BLaER1 treated with 17β-estradiol and CSF1 and Interleukin-3, amounts not matched to agents 10 nM and 100 nM (cell line): ENCODE measurements around the gene OR4N2.
"Not testable (repeated sequence)": the region's sequence is repeated elsewhere in the genome, so short reads cannot be mapped to it uniquely, and the experiment has no call there.

Experiments
- H3K27ac ChIP-seq, 11 experiments: shearing (Covaris generic); formaldehyde crosslinking; 2 replicates each; pipeline ENCODE4 v1.8.1; 2022
- H3K27me3 ChIP-seq, 11 experiments: shearing (Covaris generic); formaldehyde crosslinking; 2 replicates each; pipeline ENCODE4 v1.8.1; 2022
- H3K36me3 ChIP-seq, 11 experiments: shearing (Covaris generic); formaldehyde crosslinking; 2 replicates each; pipeline ENCODE4 v1.8.1; 2022
- H3K4me1 ChIP-seq, 10 experiments: shearing (Covaris generic); formaldehyde crosslinking; 2 replicates each; pipeline ENCODE4 v1.8.1; 2022
- H3K4me2 ChIP-seq, 11 experiments: shearing (Covaris generic); formaldehyde crosslinking; 2 replicates each; pipeline ENCODE4 v1.8.1; 2022
- H3K4me3 ChIP-seq, 10 experiments: shearing (Covaris generic); formaldehyde crosslinking; 2 replicates each; pipeline ENCODE4 v1.8.1; 2022
- H3K9ac ChIP-seq, 11 experiments: shearing (Covaris generic); formaldehyde crosslinking; 2 replicates each; pipeline ENCODE4 v1.8.1; 2022
- H3K9me3 ChIP-seq, 11 experiments: shearing (Covaris generic); formaldehyde crosslinking; replicated peaks in 1 of 11; 2 replicates each; pipeline ENCODE4 v1.8.1; 2022
- H4K20me1 ChIP-seq, 11 experiments: shearing (Covaris generic); formaldehyde crosslinking; 2 replicates each; pipeline ENCODE4 v1.8.1; 2022
- Cebpa-rat ChIP-seq, 11 experiments: shearing (Covaris generic); IDR thresholded peaks; 2 replicates each; pipeline ENCODE4 v1.8.1; 2022

OR4N2 gene

DNA sequence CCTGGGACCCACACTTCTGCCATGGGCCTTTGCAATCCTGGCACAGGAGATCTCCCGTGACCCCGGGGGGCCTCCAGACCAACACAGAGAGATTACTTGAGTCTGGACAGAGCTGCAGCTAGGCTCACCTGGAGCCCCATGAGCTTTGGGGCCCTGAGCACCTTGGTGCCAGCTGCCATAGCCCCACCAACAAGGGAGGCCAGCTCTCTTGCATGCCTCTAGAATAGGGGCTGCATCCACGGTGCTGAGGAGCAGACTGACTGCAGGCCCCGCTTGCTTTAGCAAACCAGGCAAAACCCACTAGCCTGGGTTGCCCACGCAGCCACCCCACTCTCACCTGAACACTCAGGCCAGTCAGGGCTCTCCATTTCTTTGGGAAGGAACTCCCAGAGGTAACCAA is 3.7 kb upstream of the OR4N2 start:
- no peak for TF ChIP-seq Cebpa-rat (IDR thresholded peaks at IDR 0.05)
- Histone ChIP-seq H3K4me2 (no peak overlapping the region), H3K9ac (no peak overlapping the region), H3K36me3 (no peaks in the 10 kb centered on the region), H3K9me3 (no peaks in the 10 kb centered on the region; a peak in 1 of 22 replicates), H3K4me3 (no peak overlapping the region), H3K4me1 (no peaks in the 10 kb centered on the region), H3K27ac (no peak overlapping the region), H4K20me1 (no peaks in the 10 kb centered on the region), H3K27me3 (no peaks in the 10 kb centered on the region)

DNA sequence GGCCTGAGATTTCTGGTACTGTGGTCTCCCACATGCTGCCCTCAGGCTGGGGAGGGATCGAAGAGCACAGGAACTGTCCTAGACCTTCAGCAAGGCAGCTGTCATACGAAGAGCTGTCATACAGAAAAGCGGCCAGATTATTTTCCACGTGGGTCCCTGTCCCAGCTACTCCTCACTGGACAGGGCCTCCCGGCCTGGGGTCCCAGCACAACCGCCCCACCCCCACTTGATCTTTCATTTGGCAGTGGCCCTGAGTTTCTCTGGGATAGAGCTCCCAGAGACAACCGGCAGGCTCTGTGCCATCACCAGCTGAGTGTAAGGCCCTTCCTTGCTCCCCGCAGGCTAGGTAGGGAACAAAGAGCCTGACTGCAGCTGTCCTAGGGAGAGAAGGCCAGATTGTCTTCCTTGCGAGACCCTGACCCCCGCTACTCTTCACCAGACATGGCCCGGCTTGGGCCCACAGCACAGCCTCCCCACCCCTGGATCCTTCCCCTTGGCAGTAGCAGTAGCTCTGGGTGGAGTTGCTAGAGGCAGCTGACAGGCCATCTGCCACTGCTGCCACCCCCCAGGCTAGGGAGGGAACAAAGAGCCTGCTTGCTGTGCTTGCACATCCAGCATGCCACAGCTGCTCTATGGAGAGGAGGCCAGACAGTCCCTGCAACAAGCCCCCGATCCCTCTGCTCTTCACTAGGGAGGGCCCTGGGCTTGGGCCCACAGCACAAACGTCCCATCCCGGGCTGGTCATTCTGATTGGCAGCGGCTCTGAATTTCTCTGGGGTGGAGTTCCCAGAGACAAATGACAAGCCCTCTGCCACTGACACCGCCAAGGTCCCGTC is 3.1 kb upstream of the OR4N2 start:
- Histone ChIP-seq H3K9ac (no peak overlapping the region), H4K20me1 (no peaks in the 10 kb centered on the region), H3K27me3 (no peaks in the 10 kb centered on the region), H3K4me1 (no peaks in the 10 kb centered on the region), H3K36me3 (no peaks in the 10 kb centered on the region), H3K27ac (no peak overlapping the region), H3K4me3 (no peak overlapping the region), H3K4me2 (no peak overlapping the region), H3K9me3 (no peaks in the 10 kb centered on the region; a peak in 1 of 22 replicates)
- no peak for TF ChIP-seq Cebpa-rat (IDR thresholded peaks at IDR 0.05)

DNA sequence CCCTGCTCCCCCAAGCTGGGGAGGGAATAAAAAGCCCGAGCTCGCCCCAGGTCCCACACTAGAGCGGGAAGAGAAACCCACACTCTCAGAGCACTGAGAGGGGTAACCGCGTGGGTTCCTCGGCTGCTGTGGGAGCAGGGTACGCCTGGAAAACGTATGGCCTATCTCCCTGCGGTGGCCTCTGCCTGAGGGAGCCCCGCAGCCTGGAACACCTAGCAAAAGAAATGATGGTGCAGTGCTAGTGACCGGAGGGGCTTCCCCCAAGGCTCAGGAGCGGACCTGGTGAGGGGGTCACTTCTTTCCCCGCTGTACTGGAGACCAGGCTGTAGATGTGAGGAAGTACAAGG is 2.5 kb upstream of the OR4N2 start:
- H3K36me3 ChIP-seq, result no peaks in the 10 kb centered on the region
- no peak overlapping the region for H3K4me2 ChIP-seq
- H3K9ac ChIP-seq, result no peak overlapping the region
- no peaks in the 10 kb centered on the region for H3K27me3 ChIP-seq
- H3K27ac ChIP-seq, result no peak overlapping the region
- H3K4me3 ChIP-seq, result no peak overlapping the region
- H4K20me1 ChIP-seq, result no peaks in the 10 kb centered on the region
- no peaks in the 10 kb centered on the region; a peak in 1 of 22 replicates for H3K9me3 ChIP-seq
- H3K4me1 ChIP-seq, result no peaks in the 10 kb centered on the region
- no peak for TF ChIP-seq Cebpa-rat (IDR thresholded peaks at IDR 0.05)

DNA sequence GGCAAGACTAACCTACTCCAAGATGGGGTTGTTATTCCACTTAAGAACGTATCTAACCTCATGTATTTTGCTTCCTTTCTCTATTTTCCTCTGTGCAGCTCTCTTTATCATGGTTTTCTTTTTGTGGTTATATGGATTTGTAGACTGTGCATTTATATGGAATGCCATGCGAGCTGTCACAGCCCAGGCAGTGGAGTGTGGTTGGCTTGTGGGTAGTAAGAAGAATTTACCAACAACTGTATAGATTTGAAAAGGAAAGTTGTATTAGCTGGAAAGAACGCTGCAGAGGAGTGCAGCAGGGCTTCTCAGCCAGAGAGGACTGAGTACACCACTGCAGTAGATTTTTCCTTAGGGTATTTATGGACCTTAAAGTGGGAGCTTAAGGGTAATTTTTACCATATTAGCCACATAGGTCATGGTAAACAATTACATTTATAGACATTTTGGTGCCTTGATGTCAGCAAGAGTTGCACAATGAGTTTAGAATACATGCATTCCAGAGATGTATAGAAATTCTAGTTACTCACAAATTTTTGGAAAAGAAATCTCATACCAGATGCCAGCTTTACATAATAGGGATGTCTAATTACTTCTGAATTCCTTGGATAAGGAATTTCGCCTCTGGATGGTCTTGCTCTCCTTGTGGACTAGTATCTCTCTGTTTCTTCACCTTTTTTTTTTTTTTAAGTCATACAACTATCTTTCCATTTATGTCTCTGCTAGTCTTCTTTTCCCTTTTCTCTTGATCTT is 9.8 kb downstream of the OR4N2 start:
- H3K9ac ChIP-seq, H3K4me1 ChIP-seq, H3K9me3 ChIP-seq, H3K4me3 ChIP-seq, H3K27me3 ChIP-seq, H3K27ac ChIP-seq, H3K4me2 ChIP-seq, H3K36me3 ChIP-seq, H4K20me1 ChIP-seq: not testable (repeated sequence)

DNA sequence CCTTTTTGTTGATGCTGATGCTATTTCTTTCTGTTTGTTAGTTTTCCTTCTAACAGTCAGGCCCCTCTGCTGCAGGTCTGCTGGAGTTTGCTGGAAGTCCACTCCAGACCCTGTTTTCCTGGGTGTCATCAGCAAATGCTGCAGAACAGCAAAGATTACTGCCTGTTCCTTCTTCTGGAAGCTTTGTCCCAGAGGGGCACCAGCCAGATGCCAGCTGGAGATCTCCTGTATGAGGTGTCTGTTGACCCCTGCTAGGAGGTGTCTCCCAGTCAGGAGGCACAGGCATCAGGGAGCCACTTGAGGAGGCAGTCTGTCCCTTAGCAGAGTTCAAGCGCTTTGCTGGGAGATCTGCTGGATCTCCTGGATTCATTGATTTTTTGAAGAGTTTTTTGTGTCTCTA is 16.3 kb downstream of the OR4N2 start:
- H3K4me2 ChIP-seq, H3K27me3 ChIP-seq, H3K27ac ChIP-seq, H3K36me3 ChIP-seq, H3K4me3 ChIP-seq, H4K20me1 ChIP-seq, H3K9ac ChIP-seq, H3K4me1 ChIP-seq: not testable (repeated sequence)
- H3K9me3 ChIP-seq, result peaks cover 0 to 15% (median 7%) of the 10 kb centered on the region in 11 experiments; a peak in 11 of 22 replicates

DNA sequence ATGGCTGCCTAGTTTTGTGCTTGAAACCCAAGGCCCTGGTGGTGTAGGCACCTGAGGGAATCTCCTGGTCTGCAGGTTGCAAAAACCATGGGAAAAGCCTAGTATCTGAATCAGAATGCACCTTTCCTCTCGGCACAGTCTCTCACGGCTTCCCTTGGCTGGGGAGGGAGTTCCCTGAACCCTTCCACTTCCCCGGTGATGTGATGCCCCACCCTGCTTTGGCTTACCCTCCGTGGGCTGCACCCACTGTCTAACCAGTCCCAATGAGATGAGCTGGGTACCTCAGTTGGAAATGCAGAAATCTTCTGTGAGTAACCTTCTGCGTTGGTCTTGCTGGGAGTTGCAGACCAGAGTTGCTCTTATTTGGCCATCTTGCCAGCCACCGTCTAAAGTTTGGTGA is 17.4 kb downstream of the OR4N2 start:
- H3K36me3 ChIP-seq, H3K4me1 ChIP-seq, H3K4me3 ChIP-seq, H3K9ac ChIP-seq, H3K27me3 ChIP-seq, H3K4me2 ChIP-seq, H3K27ac ChIP-seq, H4K20me1 ChIP-seq: not testable (repeated sequence)
- peaks cover 0 to 15% (median 7%) of the 10 kb centered on the region in 11 experiments; a peak in 11 of 22 replicates for H3K9me3 ChIP-seq

DNA sequence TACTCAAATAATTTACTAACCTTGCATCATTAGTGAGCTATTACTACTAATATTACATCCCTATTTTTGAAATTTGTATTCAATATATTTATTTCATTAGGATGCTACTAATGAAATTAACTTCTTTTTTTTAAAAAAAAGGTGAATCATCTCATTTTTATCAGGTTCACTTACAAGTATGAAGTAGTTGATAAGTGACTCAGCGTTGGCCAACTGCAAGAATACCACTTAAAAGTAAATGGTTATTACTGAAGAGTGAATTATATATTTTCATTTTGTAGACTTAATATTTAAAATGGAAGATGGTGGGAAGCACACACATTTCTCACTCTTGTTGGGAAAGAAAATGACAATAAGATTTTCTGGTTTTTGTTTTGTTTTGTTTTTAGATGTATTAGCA is 19.6 kb downstream of the OR4N2 start:
- no peak for TF ChIP-seq Cebpa-rat (IDR thresholded peaks at IDR 0.05)
- peaks cover 0 to 15% (median 7%) of the 10 kb centered on the region in 11 experiments; a peak in 11 of 22 replicates for H3K9me3 ChIP-seq

DNA sequence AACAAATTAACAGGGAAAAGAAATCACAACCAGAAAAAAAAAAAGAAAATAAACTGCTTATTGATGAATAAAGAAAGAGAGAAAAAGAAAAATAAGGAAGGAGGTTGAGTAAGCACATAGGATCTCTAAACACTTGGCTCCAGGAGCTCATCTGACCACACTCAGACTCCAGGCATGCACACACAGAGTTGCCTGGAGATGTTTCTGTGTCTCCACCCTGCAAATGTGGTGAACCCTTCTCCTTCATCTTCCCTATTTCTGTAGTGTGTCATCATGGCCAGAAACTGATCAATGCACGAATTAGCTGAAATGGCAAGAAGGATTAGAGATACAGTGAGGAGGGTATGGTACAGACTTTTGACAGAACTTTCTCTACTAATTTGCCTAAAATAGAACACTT is 20.2 kb downstream of the OR4N2 start:
- H3K9ac ChIP-seq, result no peak overlapping the region
- TF ChIP-seq Cebpa-rat (IDR thresholded peaks at IDR 0.05), result no peak
- H3K36me3 ChIP-seq, result no peaks in the 10 kb centered on the region
- H3K4me1 ChIP-seq, result no peaks in the 10 kb centered on the region
- no peak overlapping the region for H3K4me3 ChIP-seq
- no peaks in the 10 kb centered on the region for H3K27me3 ChIP-seq
- no peak overlapping the region for H3K4me2 ChIP-seq
- peaks cover 0 to 15% (median 7%) of the 10 kb centered on the region in 11 experiments; a peak in 11 of 22 replicates for H3K9me3 ChIP-seq
- no peak overlapping the region for H3K27ac ChIP-seq
- H4K20me1 ChIP-seq, result no peaks in the 10 kb centered on the region

More for the DNA sequence above, 19.6 kb downstream of the OR4N2 start:
- no peak overlapping the region for H3K9ac ChIP-seq
- no peak overlapping the region for H3K27ac ChIP-seq
- H4K20me1 ChIP-seq, result no peaks in the 10 kb centered on the region
- no peak overlapping the region for H3K4me2 ChIP-seq
- no peak overlapping the region for H3K4me3 ChIP-seq
- no peaks in the 10 kb centered on the region for H3K4me1 ChIP-seq
- no peaks in the 10 kb centered on the region for H3K27me3 ChIP-seq
- no peaks in the 10 kb centered on the region for H3K36me3 ChIP-seq

DNA sequence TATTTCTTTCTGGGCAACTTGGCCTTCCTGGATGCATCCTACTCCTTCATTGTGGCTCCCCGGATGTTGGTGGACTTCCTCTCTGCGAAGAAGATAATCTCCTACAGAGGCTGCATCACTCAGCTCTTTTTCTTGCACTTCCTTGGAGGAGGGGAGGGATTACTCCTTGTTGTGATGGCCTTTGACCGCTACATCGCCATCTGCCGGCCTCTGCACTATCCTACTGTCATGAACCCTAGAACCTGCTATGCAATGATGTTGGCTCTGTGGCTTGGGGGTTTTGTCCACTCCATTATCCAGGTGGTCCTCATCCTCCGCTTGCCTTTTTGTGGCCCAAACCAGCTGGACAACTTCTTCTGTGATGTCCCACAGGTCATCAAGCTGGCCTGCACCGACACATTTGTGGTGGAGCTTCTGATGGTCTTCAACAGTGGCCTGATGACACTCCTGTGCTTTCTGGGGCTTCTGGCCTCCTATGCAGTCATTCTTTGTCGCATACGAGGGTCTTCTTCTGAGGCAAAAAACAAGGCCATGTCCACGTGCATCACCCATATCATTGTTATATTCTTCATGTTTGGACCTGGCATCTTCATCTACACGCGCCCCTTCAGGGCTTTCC is 24.2 kb downstream of the OR4N2 start:
- not testable (repeated sequence) for H3K27me3 ChIP-seq, H3K4me2 ChIP-seq, H3K9me3 ChIP-seq, H3K27ac ChIP-seq, H3K36me3 ChIP-seq, H3K4me1 ChIP-seq, H3K9ac ChIP-seq, H3K4me3 ChIP-seq, H4K20me1 ChIP-seq

DNA sequence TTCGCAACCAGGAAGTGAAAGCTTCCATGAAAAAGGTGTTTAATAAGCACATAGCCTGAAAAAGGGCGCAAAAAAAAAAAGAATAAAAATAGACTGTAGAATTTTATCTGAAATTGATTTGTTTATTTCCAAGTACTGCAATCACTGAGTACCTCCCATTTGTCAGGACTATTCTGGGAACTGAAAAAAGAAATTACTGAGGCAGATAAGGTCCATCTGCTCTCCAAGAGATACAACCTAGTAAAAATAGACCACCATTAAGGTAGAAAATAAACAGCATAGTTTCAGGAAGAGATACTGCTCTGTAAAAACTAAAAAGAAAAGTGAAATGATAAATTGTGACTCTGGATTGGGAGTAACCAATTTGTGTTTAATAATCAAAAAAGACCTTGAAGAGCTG is 24.7 kb downstream of the OR4N2 start:
- no peaks in the 10 kb centered on the region for H3K36me3 ChIP-seq
- H3K4me2 ChIP-seq, result no peak overlapping the region
- H3K9ac ChIP-seq, result no peak overlapping the region
- no peak for TF ChIP-seq Cebpa-rat (IDR thresholded peaks at IDR 0.05)
- H3K27ac ChIP-seq, result no peak overlapping the region
- H3K27me3 ChIP-seq, result no peaks in the 10 kb centered on the region
- no peaks in the 10 kb centered on the region for H3K9me3 ChIP-seq
- no peak overlapping the region for H3K4me3 ChIP-seq
- no peaks in the 10 kb centered on the region for H4K20me1 ChIP-seq
- no peaks in the 10 kb centered on the region for H3K4me1 ChIP-seq

DNA sequence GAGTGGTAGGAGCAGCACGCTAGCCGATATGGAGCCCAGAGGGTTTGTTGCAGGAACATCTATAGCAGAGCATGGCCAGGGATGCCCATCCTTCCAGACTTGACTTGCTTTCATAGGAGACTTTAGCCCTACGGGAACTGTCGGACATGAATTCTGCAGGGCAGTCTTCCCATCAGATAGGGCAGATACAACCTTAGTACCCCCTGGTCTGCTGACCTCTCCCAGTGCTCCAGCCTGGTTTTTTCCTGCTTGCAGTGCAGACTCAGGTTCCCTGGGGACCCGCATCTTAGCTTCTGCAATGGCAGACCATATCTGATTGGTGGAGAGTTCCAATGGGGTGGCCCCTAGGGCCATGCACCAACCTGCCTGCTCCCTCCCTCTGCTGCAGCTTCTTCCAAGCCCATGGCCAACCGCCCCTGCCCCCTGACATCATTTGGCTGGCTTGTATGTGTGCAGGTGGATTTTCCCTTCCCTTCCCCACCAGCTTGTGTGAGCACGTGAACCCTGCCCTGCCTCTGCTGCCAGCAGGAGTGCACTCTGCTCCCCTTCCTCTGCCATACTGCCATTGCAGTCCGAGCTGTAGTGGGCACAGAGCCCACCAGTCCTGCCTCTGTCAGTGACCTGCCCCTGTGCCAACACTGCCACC is 30.8 kb downstream of the OR4N2 start:
- not testable (repeated sequence) for H3K9ac ChIP-seq, H3K27ac ChIP-seq, H3K4me3 ChIP-seq, H3K27me3 ChIP-seq, H3K4me2 ChIP-seq, H3K36me3 ChIP-seq, H4K20me1 ChIP-seq, H3K4me1 ChIP-seq
- peaks cover 0 to 29% (median 20%) of the 10 kb centered on the region in 11 experiments; a peak in 15 of 22 replicates for H3K9me3 ChIP-seq
